ENCODE data around the gene PCBD2. TPM values are rescaled to one million over a fixed set of nuclear protein-coding genes. Genes with fewer than 3 reads are reported as not detected.

The PCBD2 gene
- total RNA-seq, 1 experiment from 2014 or later, result 7.0 TPM

DNA sequence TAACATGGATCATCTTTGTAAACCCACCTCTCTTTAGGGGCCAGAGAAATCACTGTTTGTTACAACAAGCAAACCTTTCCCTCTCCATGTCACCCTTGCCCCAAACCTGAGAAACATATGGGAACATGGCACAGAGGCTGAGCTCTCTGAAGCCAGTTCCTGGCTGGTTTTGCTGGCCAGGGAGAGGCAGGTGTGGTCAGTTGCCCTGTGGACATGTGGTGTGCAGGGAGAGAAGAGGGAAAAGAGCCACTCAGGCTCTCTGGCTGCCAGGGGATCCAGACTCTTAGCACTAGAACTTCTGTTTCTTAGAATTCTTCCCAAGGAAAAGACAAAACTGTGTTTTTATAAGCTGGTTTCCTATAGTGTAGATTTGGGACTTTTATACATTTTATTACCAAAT lies 58.2 kb downstream of the PCBD2 start:
- Histone ChIP-seq H3K4me2 (ENCODE audit: low read length) (no peak overlapping the region), H3K79me2 (ENCODE audit: low read length) (no peaks in the 10 kb centered on the region), H3K9me3 (ENCODE audit: low read length) (no peaks in the 10 kb centered on the region), H3K27ac (ENCODE audit: low read length) (no peak overlapping the region), H3K36me3 (ENCODE audit: low read depth, low read length) (no peaks in the 10 kb centered on the region), H3K27me3 (ENCODE audit: low read length) (no peaks in the 10 kb centered on the region), H4K20me1 (ENCODE audit: low read length) (no peaks in the 10 kb centered on the region), H3K4me1 (ENCODE audit: insufficient read depth, low read length) (peaks cover 7% of the 10 kb centered on the region), H2AFZ (ENCODE audit: low read length) (no peak overlapping the region), H3K4me3 (ENCODE audit: low read length) (no peak overlapping the region), H3K9me2 (replicated peaks; ENCODE audit: low read length) (no peaks in the 10 kb centered on the region), H3K9ac (ENCODE audit: low read length) (no peak overlapping the region), H3F3A (ENCODE audit: low read length, unreplicated experiment) (no peaks in the 10 kb centered on the region)
- ChIA-PET CTCF (no interaction called here), POLR2A (ENCODE audit: unreplicated experiment) (no interaction called here)
- BruUV-seq (replicated peaks), result no TSS peak
- intact Hi-C loops (cut with micrococcal nuclease), result no loop called here
- DNase-seq, result no peak
- ATAC-seq, result no peak
- TF ChIP-seq EZH2 (IDR thresholded peaks at IDR 0.05; ENCODE audit: low read length, unreplicated experiment), result no peak
- no peak for TF ChIP-seq CTCF (conservative IDR thresholded peaks at IDR 0.05; ENCODE audit: low read depth, low read length)
- no peak for TF ChIP-seq EZH2phosphoT487 (IDR thresholded peaks at IDR 0.05; ENCODE audit: borderline replicate concordance, low read length)

- Histone ChIP-seq H3K9ac (ENCODE audit: low read length) (no peak overlapping the region), H3K27me3 (ENCODE audit: low read length) (no peaks in the 10 kb centered on the region), H3K4me1 (ENCODE audit: insufficient read depth, low read length) (peaks cover 10% of the 10 kb centered on the region), H3F3A (ENCODE audit: low read length, unreplicated experiment) (no peaks in the 10 kb centered on the region), H3K4me3 (ENCODE audit: low read length) (no peak overlapping the region), H3K9me2 (replicated peaks; ENCODE audit: low read length) (no peaks in the 10 kb centered on the region), H3K9me3 (ENCODE audit: low read length) (no peaks in the 10 kb centered on the region), H3K79me2 (ENCODE audit: low read length) (no peaks in the 10 kb centered on the region), H2AFZ (ENCODE audit: low read length) (no peak overlapping the region), H4K20me1 (ENCODE audit: low read length) (no peaks in the 10 kb centered on the region), H3K4me2 (ENCODE audit: low read length) (no peak overlapping the region), H3K36me3 (ENCODE audit: low read depth, low read length) (no peaks in the 10 kb centered on the region), H3K27ac (ENCODE audit: low read length) (no peak overlapping the region)
- ATAC-seq (no peak), DNase-seq (no peak)
- CTCF ChIA-PET, result no interaction called here
- no TSS peak for BruUV-seq (replicated peaks)
- intact Hi-C loops (cut with micrococcal nuclease), result no loop called here
- POLR2A ChIA-PET (ENCODE audit: unreplicated experiment), result no interaction called here
- TF ChIP-seq EZH2phosphoT487 (IDR thresholded peaks at IDR 0.05; ENCODE audit: borderline replicate concordance, low read length) (no peak), EZH2 (IDR thresholded peaks at IDR 0.05; ENCODE audit: low read length, unreplicated experiment) (no peak), CTCF (conservative IDR thresholded peaks at IDR 0.05; ENCODE audit: low read depth, low read length) (no peak)
Observed at GRCh38 chr5:134964359-134965270, 59.7 kb downstream of the PCBD2 start.

DNA sequence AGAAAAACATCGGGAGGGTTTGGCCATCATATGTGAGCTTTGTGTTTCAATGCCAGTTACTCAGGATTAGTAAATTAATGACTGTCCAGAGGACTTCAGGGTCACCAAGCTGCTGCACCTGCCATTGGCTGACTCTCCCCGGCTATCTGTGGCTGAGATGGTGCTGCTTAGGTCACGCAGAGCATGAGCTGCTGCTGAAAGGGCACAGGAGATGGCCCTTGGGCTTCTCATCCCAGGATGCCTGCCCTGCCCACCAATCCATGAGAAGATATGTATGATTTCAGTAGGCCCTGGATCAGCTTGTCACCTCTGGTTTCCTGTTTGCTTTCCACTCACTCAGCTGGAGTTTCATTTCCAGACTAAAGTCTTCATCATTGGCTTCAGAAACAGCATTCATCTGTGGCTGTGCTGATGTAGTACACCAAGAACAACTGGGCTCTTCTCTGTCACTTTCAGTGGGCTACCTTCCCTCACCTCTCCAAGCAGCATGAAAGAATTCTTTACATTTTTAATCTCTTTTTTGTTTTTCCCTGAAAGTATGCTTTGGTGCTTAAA lies 60.4 kb downstream of the PCBD2 start:
- BruUV-seq (replicated peaks), result no TSS peak
- H3K36me3 ChIP-seq (ENCODE audit: low read depth, low read length), result no peaks in the 10 kb centered on the region
- DNase-seq (no peak), ATAC-seq (no peak)
- H3K27ac ChIP-seq (ENCODE audit: low read length), result no peak overlapping the region
- no peak overlapping the region for H2AFZ ChIP-seq (ENCODE audit: low read length)
- H3K9me2 ChIP-seq (replicated peaks; ENCODE audit: low read length), result no peaks in the 10 kb centered on the region
- CTCF ChIA-PET, result no interaction called here
- no peaks in the 10 kb centered on the region for H3K9me3 ChIP-seq (ENCODE audit: low read length)
- H3K4me3 ChIP-seq (ENCODE audit: low read length), result no peak overlapping the region
- H3K79me2 ChIP-seq (ENCODE audit: low read length), result no peaks in the 10 kb centered on the region
- no peaks in the 10 kb centered on the region for H4K20me1 ChIP-seq (ENCODE audit: low read length)
- H3K4me1 ChIP-seq (ENCODE audit: insufficient read depth, low read length), result peaks cover 10% of the 10 kb centered on the region
- no peaks in the 10 kb centered on the region for H3K27me3 ChIP-seq (ENCODE audit: low read length)
- no peaks in the 10 kb centered on the region for H3F3A ChIP-seq (ENCODE audit: low read length, unreplicated experiment)
- H3K4me2 ChIP-seq (ENCODE audit: low read length), result no peak overlapping the region
- no peak overlapping the region for H3K9ac ChIP-seq (ENCODE audit: low read length)
- intact Hi-C loops (cut with micrococcal nuclease), result no loop called here
- TF ChIP-seq EZH2phosphoT487 (IDR thresholded peaks at IDR 0.05; ENCODE audit: borderline replicate concordance, low read length) (no peak), CTCF (conservative IDR thresholded peaks at IDR 0.05; ENCODE audit: low read depth, low read length) (no peak), EZH2 (IDR thresholded peaks at IDR 0.05; ENCODE audit: low read length, unreplicated experiment) (no peak)
- POLR2A ChIA-PET (ENCODE audit: unreplicated experiment), result no interaction called here
